ENCODE results near the gene MFAP3. TPM values are rescaled to one million over a fixed set of nuclear protein-coding genes. Genes with fewer than 3 reads are reported as not detected.

MFAP3 gene
- polyA plus RNA-seq, 1 donor (not counting 4 experiments of a cell fraction or from before 2014, with no cell fraction given) = 43.4 TPM

GRCh38 chr5:154047324-154047723 is 8.6 kb downstream of the MFAP3 start:
- TF ChIP-seq, protein P1, sequence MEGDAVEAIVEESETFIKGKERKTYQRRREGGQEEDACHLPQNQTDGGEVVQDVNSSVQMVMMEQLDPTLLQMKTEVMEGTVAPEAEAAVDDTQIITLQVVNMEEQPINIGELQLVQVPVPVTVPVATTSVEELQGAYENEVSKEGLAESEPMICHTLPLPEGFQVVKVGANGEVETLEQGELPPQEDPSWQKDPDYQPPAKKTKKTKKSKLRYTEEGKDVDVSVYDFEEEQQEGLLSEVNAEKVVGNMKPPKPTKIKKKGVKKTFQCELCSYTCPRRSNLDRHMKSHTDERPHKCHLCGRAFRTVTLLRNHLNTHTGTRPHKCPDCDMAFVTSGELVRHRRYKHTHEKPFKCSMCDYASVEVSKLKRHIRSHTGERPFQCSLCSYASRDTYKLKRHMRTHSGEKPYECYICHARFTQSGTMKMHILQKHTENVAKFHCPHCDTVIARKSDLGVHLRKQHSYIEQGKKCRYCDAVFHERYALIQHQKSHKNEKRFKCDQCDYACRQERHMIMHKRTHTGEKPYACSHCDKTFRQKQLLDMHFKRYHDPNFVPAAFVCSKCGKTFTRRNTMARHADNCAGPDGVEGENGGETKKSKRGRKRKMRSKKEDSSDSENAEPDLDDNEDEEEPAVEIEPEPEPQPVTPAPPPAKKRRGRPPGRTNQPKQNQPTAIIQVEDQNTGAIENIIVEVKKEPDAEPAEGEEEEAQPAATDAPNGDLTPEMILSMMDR (optimal IDR thresholded peaks at IDR 0.05 in 1 of 3, IDR thresholded peaks at IDR 0.05 in 1 of 3, conservative IDR thresholded peaks at IDR 0.05 in 1 of 3; ENCODE audit: extremely low read depth in 1 of 3, insufficient read depth in 2 of 3, low read length in 3 of 3) = no peak
- TF ChIP-seq EZH2 (IDR thresholded peaks at IDR 0.05; ENCODE audit: low read length) = no peak
- Histone ChIP-seq H3K9me3 (ENCODE audit: control insufficient read depth, low read depth, low read length) (no peaks in the 10 kb centered on the region), H3K4me2 (ENCODE audit: control insufficient read depth, extremely low read depth, insufficient read depth, low read depth, low read length) (no peak overlapping the region), H3K27me3 (ENCODE audit: control insufficient read depth, extremely low read depth, insufficient read depth, low read length) (no peaks in the 10 kb centered on the region), H3K4me3 (ENCODE audit: control insufficient read depth in 2 of 3, extremely low read depth in 1 of 3, insufficient read depth in 2 of 3, low read depth in 1 of 3, low read length in 3 of 3) (no peak overlapping the region), H3K9ac (ENCODE audit: control insufficient read depth, extremely low read depth, insufficient read depth, low read length) (no peak overlapping the region), H3K27ac (ENCODE audit: control insufficient read depth, insufficient read depth, low read length) (no peak overlapping the region), H2AFZ (ENCODE audit: control insufficient read depth, low read length) (no peak overlapping the region), H3K79me2 (ENCODE audit: control insufficient read depth, insufficient read depth, low read length) (peaks cover 38% of the 10 kb centered on the region), H4K20me1 (ENCODE audit: control insufficient read depth, extremely low read depth, insufficient read depth, low read length) (no peaks in the 10 kb centered on the region), H3K36me3 (ENCODE audit: control insufficient read depth in 2 of 2, extremely low read depth in 1 of 2, insufficient read depth in 2 of 2, low read length in 2 of 2) (peaks cover 4% of the 10 kb centered on the region in 2 experiments), H3K9me1 (ENCODE audit: control insufficient read depth, extremely low read depth, insufficient read depth, low read length) (peaks cover 6% of the 10 kb centered on the region), H3K4me1 (ENCODE audit: control insufficient read depth, extremely low read depth, insufficient read depth, low read length) (peaks cover 3% of the 10 kb centered on the region)
- FAIRE-seq (no peak), DNase-seq (ENCODE audit: low read depth, low spot score) (no peak)
- dilution Hi-C loops (cut with MboI; ENCODE audit: extremely low pct_ligation_motif_present, low sequenced_read_pairs) = no loop called here

- Histone ChIP-seq H4K20me1 (ENCODE audit: control insufficient read depth, extremely low read depth, insufficient read depth, low read length) (no peaks in the 10 kb centered on the region), H3K4me3 (ENCODE audit: control insufficient read depth in 2 of 3, extremely low read depth in 1 of 3, insufficient read depth in 2 of 3, low read depth in 1 of 3, low read length in 3 of 3) (no peak overlapping the region), H3K27ac (ENCODE audit: control insufficient read depth, insufficient read depth, low read length) (no peak overlapping the region), H3K27me3 (ENCODE audit: control insufficient read depth, extremely low read depth, insufficient read depth, low read length) (no peaks in the 10 kb centered on the region), H3K36me3 (ENCODE audit: control insufficient read depth in 2 of 2, extremely low read depth in 1 of 2, insufficient read depth in 2 of 2, low read length in 2 of 2) (peaks cover 4 to 15% of the 10 kb centered on the region in 2 experiments), H3K4me2 (ENCODE audit: control insufficient read depth, extremely low read depth, insufficient read depth, low read depth, low read length) (no peak overlapping the region), H3K9me3 (ENCODE audit: control insufficient read depth, low read depth, low read length) (no peaks in the 10 kb centered on the region), H3K9me1 (ENCODE audit: control insufficient read depth, extremely low read depth, insufficient read depth, low read length) (peaks cover 2% of the 10 kb centered on the region), H3K4me1 (ENCODE audit: control insufficient read depth, extremely low read depth, insufficient read depth, low read length) (no peaks in the 10 kb centered on the region), H3K79me2 (ENCODE audit: control insufficient read depth, insufficient read depth, low read length) (peaks cover 22% of the 10 kb centered on the region), H2AFZ (ENCODE audit: control insufficient read depth, low read length) (no peak overlapping the region), H3K9ac (ENCODE audit: control insufficient read depth, extremely low read depth, insufficient read depth, low read length) (no peak overlapping the region)
- DNase-seq (ENCODE audit: low read depth, low spot score) (no peak), FAIRE-seq (no peak)
- no peak for TF ChIP-seq EZH2 (IDR thresholded peaks at IDR 0.05; ENCODE audit: low read length)
- TF ChIP-seq, protein P1 (optimal IDR thresholded peaks at IDR 0.05 in 1 of 3, IDR thresholded peaks at IDR 0.05 in 1 of 3, conservative IDR thresholded peaks at IDR 0.05 in 1 of 3; ENCODE audit: extremely low read depth in 1 of 3, insufficient read depth in 2 of 3, low read length in 3 of 3) = no peak
- dilution Hi-C loops (cut with MboI; ENCODE audit: extremely low pct_ligation_motif_present, low sequenced_read_pairs) = loop anchor here (25.0 kb wide), 1 partner anchor 363 kb away; no protein-coding TSS in a partner anchor
Observed at GRCh38 chr5:154049636-154050035, 10.9 kb downstream of the MFAP3 start.
